ENCODE results near the gene CSRNP3.

GRCh38 chr2:165679621-165680020 is 210.1 kb downstream of the CSRNP3 start:
- no peak for TF ChIP-seq CTCF (IDR thresholded peaks at IDR 0.05)
- no peak for TF ChIP-seq ZFX (IDR thresholded peaks at IDR 0.05; ENCODE audit: borderline replicate concordance)

Measured in 22Rv1 (cell line).